GM04504 (cell line): ENCODE results near the gene ABCG1.

Source experiments
- DNase-seq: peaks from one replicate; pipeline ENCODE4 v3.0.0-alpha.2; 2012; ENCODE audit warnings: low read depth

ABCG1 gene

GRCh38 chr21:42324896-42325295 lies 106.0 kb downstream of the ABCG1 start:
- no peak for DNase-seq

GRCh38 chr21:42330380-42331371 lies 111.7 kb downstream of the ABCG1 start:
- no peak for DNase-seq

- no peak for DNase-seq
Observed at GRCh38 chr21:42331660-42332059, 112.7 kb downstream of the ABCG1 start.

- DNase-seq = no peak
Observed at GRCh38 chr21:42332557-42333317, 113.8 kb downstream of the ABCG1 start.

GRCh38 chr21:42336054-42336453 lies 117.1 kb downstream of the ABCG1 start:
- no peak for DNase-seq

GRCh38 chr21:42337276-42337675 lies 118.3 kb downstream of the ABCG1 start:
- DNase-seq = no peak

- DNase-seq = peak; percentile 4
Observed at GRCh38 chr21:42337830-42338728, 119.1 kb downstream of the ABCG1 start.

- no peak for DNase-seq
Observed at GRCh38 chr21:42338729-42339715, 120.1 kb downstream of the ABCG1 start.

GRCh38 chr21:42340187-42341050 lies 121.5 kb downstream of the ABCG1 start:
- DNase-seq = no peak

GRCh38 chr21:42341776-42342542 lies 123.0 kb downstream of the ABCG1 start:
- DNase-seq = no peak

- no peak for DNase-seq
Observed at GRCh38 chr21:42343101-42343500, 124.2 kb downstream of the ABCG1 start.

GRCh38 chr21:42343556-42343955 lies 124.6 kb downstream of the ABCG1 start:
- DNase-seq = no peak

GRCh38 chr21:42343963-42344510 lies 125.1 kb downstream of the ABCG1 start:
- DNase-seq = no peak

GRCh38 chr21:42344631-42345030 lies 125.7 kb downstream of the ABCG1 start:
- DNase-seq = no peak

- no peak for DNase-seq
Observed at GRCh38 chr21:42346441-42346840, 127.5 kb downstream of the ABCG1 start.
